Renal pelvis (tissue), 4 donors: ENCODE data around the gene IL36B. TPM values are rescaled to one million over a fixed set of nuclear protein-coding genes. Genes with fewer than 3 reads are reported as not detected.

Experiments
- DNase-seq: peaks from one replicate; pipeline ENCODE4 v3.0.0-alpha.2; 2013
- polyA plus RNA-seq, 3 donors: library from polyadenylated mRNA; unstranded; fragments of 120-200 nt; gene quantifications; one replicate each; pipeline ENCODE4 v1.2.1, GENCODE V29; 2013; ENCODE audit not compliant: insufficient read length in 3 of 3

Gene IL36B
- polyA plus RNA-seq, 3 donors: not detected

GRCh38 chr2:113011108-113011507 lies 41.6 kb downstream of the IL36B start:
- no peak for DNase-seq

GRCh38 chr2:113010088-113010487 lies 42.6 kb downstream of the IL36B start:
- DNase-seq: no peak

- no peak for DNase-seq
Measured at GRCh38 chr2:113009622-113010021, 43.0 kb downstream of the IL36B start.

GRCh38 chr2:113007250-113007649 lies 45.4 kb downstream of the IL36B start:
- no peak for DNase-seq

- no peak for DNase-seq
Measured at GRCh38 chr2:113005030-113005509, 47.6 kb downstream of the IL36B start, which contains the start of gene IL36A. TSS of gene IL36A (plus strand) at chr2:113005459. CDS start at chr2:113005872, 413 bp downstream.

GRCh38 chr2:113002677-113003076 lies 50.0 kb downstream of the IL36B start:
- no peak for DNase-seq

GRCh38 chr2:113000436-113000835 lies 52.2 kb downstream of the IL36B start:
- DNase-seq: no peak

GRCh38 chr2:112997151-112997550 lies 55.5 kb downstream of the IL36B start:
- DNase-seq: no peak

- no peak for DNase-seq
Measured at GRCh38 chr2:112996635-112997034, 56.0 kb downstream of the IL36B start.

- no peak for DNase-seq
Measured at GRCh38 chr2:112995346-112995920, 57.2 kb downstream of the IL36B start.

GRCh38 chr2:112994648-112995047 lies 58.0 kb downstream of the IL36B start:
- no peak for DNase-seq

- DNase-seq: no peak
Measured at GRCh38 chr2:112993831-112994230, 58.8 kb downstream of the IL36B start.

GRCh38 chr2:112989611-112990010 lies 63.1 kb downstream of the IL36B start:
- no peak for DNase-seq

GRCh38 chr2:112985090-112985489 lies 67.6 kb downstream of the IL36B start:
- no peak for DNase-seq

GRCh38 chr2:112980537-112980936 lies 72.1 kb downstream of the IL36B start:
- DNase-seq: no peak

- no peak for DNase-seq
Measured at GRCh38 chr2:112979731-112980130, 72.9 kb downstream of the IL36B start.

GRCh38 chr2:112977559-112978056 lies 75.1 kb downstream of the IL36B start, which contains the start of gene IL36G:
TSS of gene IL36G (plus strand) at chr2:112978006. CDS start at chr2:112978639, 633 bp downstream.
- no peak for DNase-seq

Other genes starting within 250 kb of the IL36B start
- gene IL1B, start 216.1 kb downstream of the IL36B start, polyA plus RNA-seq: under 1 TPM; 0.27 to 0.67 (median 0.47) TPM
- not detected for gene IL37, start 141.7 kb downstream of the IL36B start, polyA plus RNA-seq
- gene IL36G, start 74.9 kb downstream of the IL36B start, polyA plus RNA-seq: under 1 TPM in 2 of 3 donors, not detected in 1; 0.23 to 0.76 TPM
- gene IL36A, start 47.4 kb downstream of the IL36B start, polyA plus RNA-seq: not detected
- gene IL36RN, start 6.3 kb upstream of the IL36B start, polyA plus RNA-seq: not detected
- gene IL1F10, start 15.1 kb upstream of the IL36B start, polyA plus RNA-seq: not detected
- 1 to 10 TPM; 2.7 to 3.0 (median 2.9) TPM for gene IL1RN, start 74.7 kb upstream of the IL36B start, polyA plus RNA-seq
- 10 to 100 TPM; 11.2 to 14.1 (median 12.0) TPM for gene PSD4, start 121.1 kb upstream of the IL36B start, polyA plus RNA-seq
- gene PAX8, start 226.1 kb upstream of the IL36B start, polyA plus RNA-seq: 100 to 1,000 TPM; 298 to 742 (median 618) TPM